IMR-90 (cell line): ENCODE measurements around the gene ERN1.

Experiments used
- CEBPB ChIP-seq: IDR thresholded peaks from 2 replicates; pipeline ENCODE4 v1.6.1; 2012; ENCODE audit warnings: low read depth, low read length, improper control_type of control experiment
- CHD1 ChIP-seq: IDR thresholded peaks from 2 replicates; pipeline ENCODE4 v1.6.1; 2012; ENCODE audit warnings: low read depth, low read length, improper control_type of control experiment
- CTCF ChIP-seq: conservative IDR thresholded peaks from 2 replicates; pipeline ENCODE4 v1.5.1; 2012; ENCODE audit warnings: mild to moderate bottlenecking, low read depth, low read length, improper control_type of control experiment
- FOS ChIP-seq: fragments of 150-350 bp; IDR thresholded peaks from 2 replicates; pipeline ENCODE4 v1.6.1; 2016; ENCODE audit warnings: low read depth, low read length
- MAFK ChIP-seq: IDR thresholded peaks from 2 replicates; pipeline ENCODE4 v1.6.1; 2012; ENCODE audit warnings: low read depth, low read length, improper control_type of control experiment
- MXI1 ChIP-seq: IDR thresholded peaks from 2 replicates; pipeline ENCODE4 v1.6.1; 2012; ENCODE audit warnings: low read depth, mild to moderate bottlenecking, low read length, moderate library complexity, borderline replicate concordance
- NFE2L2 ChIP-seq: fragments of 150-350 bp; IDR thresholded peaks from 2 replicates; pipeline ENCODE4 v1.6.1; 2016; ENCODE audit warnings: low read depth, mild to moderate bottlenecking, low read length
- POLR2A ChIP-seq: IDR thresholded peaks from 2 replicates; pipeline ENCODE4 v1.6.1; 2012; ENCODE audit warnings: mild to moderate bottlenecking, low read depth, low read length
- RAD21 ChIP-seq: IDR thresholded peaks from 2 replicates; pipeline ENCODE4 v1.6.1; 2012; ENCODE audit warnings: low read length, improper control_type of control experiment
- RCOR1 ChIP-seq: IDR thresholded peaks from 2 replicates; pipeline ENCODE4 v1.6.1; 2012; ENCODE audit warnings: mild to moderate bottlenecking, low read length, improper control_type of control experiment; ENCODE audit not compliant: insufficient replicate concordance
- RFX5 ChIP-seq: IDR thresholded peaks from 2 replicates; pipeline ENCODE4 v1.8.0; 2012; ENCODE audit warnings: low read depth, mild to moderate bottlenecking, low read length, moderate library complexity
- SMC3 ChIP-seq: fragments of 150-350 bp; IDR thresholded peaks from 2 replicates; pipeline ENCODE4 v1.6.1; 2016; ENCODE audit warnings: low read depth, mild to moderate bottlenecking, antibody characterized with exemption, low read length, moderate library complexity
- USF2 ChIP-seq: fragments of 150-350 bp; IDR thresholded peaks from 2 replicates; pipeline ENCODE4 v1.6.1; 2017; ENCODE audit warnings: mild to moderate bottlenecking, antibody characterized with exemption, low read length, low read depth

GRCh38 chr17:64084086-64084939, 45.6 kb downstream of the ERN1 start:
- TF ChIP-seq CTCF (no peak), USF2 (no peak), FOS (no peak), RCOR1 (no peak), RAD21 (no peak), POLR2A (no peak), RFX5 (no peak), CEBPB (peak; percentile 23; the same call in 1 of the 2 replicates), MXI1 (no peak), SMC3 (no peak), NFE2L2 (no peak), MAFK (no peak), CHD1 (no peak)
